SK-N-MC (cell line): ENCODE data around the gene KRTAP2-3.
"Not testable (repeated sequence)": the region's sequence is repeated elsewhere in the genome, so short reads cannot be mapped to it uniquely, and the experiment has no call there.

Source experiments
- DNase-seq: peaks from one replicate; pipeline ENCODE4 v3.0.0-alpha.2; 2011; ENCODE audit warnings: low read depth, low spot score
- H3K27ac ChIP-seq: fragments of 200-600 bp; sonication (generic); 2 replicates; pipeline ENCODE4 v1.5.1; 2016; ENCODE audit warnings: mixed run types
- H3K36me3 ChIP-seq: fragments of 200-600 bp; sonication (generic); 2 replicates; pipeline ENCODE4 v1.6.1; 2017; ENCODE audit warnings: antibody characterized with exemption, low read length, mixed read lengths; ENCODE audit not compliant: insufficient read depth
- H3K4me3 ChIP-seq: fragments of 200-600 bp; sonication (generic); 2 replicates; pipeline ENCODE4 v1.5.1; 2016
- H3K9ac ChIP-seq: fragments of 200-600 bp; sonication (generic); 2 replicates; pipeline ENCODE4 v1.8.0; 2017; ENCODE audit warnings: mixed run types, mixed read lengths; ENCODE audit not compliant: insufficient read length
- H3K9me3 ChIP-seq: fragments of 200-600 bp; sonication (generic); 2 replicates; pipeline ENCODE4 v1.6.1; 2017; ENCODE audit warnings: low read depth, mild to moderate bottlenecking, antibody characterized with exemption, low read length, moderate library complexity, mixed read lengths
- EZH2 ChIP-seq: fragments of 200-600 bp; sonication (generic); IDR thresholded peaks from one replicate; pipeline ENCODE4 v1.6.1; 2017; ENCODE audit warnings: antibody characterized with exemption
- FOXP2 ChIP-seq: optimal IDR thresholded peaks from 2 replicates; pipeline ENCODE3; 2011; ENCODE audit warnings: mild to moderate bottlenecking, moderate library complexity; ENCODE audit not compliant: insufficient read depth; ENCODE audit errors: extremely low read length, control extremely low read depth
- POLR2AphosphoS5 ChIP-seq: IDR thresholded peaks from 2 replicates; pipeline ENCODE4 v1.6.1; 2012; ENCODE audit warnings: mild to moderate bottlenecking, low read depth, low read length, borderline replicate concordance

The KRTAP2-3 gene

DNA sequence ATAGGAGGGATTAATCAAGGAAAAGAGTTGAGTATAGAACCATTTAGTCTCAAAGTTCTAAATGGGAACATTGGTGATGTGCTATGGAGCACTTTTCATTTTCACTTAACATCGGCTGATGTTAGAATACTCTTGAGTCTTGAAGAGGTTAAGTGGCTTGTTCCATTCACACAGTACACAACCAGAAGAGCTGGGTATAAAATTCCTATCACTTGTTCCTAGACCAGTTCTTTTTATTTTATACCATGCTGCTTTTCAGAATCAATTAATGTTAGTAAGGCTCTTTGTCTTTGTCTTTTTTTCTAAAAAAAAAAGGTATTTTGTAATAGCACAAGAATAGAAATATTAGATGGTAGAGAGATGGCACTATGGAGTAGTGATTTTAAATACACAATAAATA lies 17.0 kb downstream of the KRTAP2-3 start:
- no peak for DNase-seq
- Histone ChIP-seq H3K9ac (no peak overlapping the region), H3K27ac (no peak overlapping the region), H3K4me3 (no peak overlapping the region), H3K36me3 (no peaks in the 10 kb centered on the region), H3K9me3 (peaks cover 6% of the 10 kb centered on the region; the same call in 1 of the 2 replicates)
- TF ChIP-seq POLR2AphosphoS5: no peak
- no peak for TF ChIP-seq FOXP2
- no peak for TF ChIP-seq EZH2

DNA sequence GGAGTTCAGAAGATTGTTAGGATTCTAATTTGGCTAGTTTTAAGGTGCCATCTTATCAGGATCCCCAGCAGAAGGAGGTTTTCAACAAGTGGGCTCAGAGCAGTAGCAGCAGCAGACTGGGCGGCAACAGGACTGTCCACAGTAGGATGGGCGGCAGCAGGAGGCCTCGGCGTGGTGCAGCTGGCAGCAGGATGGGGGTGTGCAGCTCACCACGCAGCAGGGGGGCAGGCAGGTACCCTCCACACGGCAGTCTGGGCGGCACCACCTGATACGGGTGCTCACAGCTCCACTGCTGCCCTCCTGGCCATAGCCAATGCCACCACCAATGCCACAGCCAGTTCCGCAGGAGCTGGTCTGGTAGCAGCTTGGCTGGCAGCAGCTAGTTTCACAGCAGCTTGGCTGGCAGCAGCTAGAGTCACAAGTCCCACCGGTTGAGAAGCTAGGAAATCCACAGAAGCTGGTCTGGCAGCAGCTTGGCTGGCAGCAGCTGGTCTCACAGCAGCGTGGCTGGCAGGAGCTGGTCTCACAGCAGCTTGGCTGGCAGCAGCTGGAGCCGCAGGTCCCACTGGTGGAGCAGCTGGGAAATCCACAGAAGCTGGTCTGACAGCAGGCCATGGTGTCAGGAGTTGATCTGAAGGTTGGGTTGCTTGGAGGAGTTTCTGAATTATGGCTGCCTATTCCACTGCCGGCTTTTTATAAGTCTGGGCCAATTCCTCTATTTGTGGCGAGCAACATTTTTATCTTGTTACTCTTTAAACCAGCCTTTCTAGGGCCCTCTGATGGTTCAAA lies 18.9 kb downstream of the KRTAP2-3 start, which contains the start of gene KRTAP1-1:
TSS of gene KRTAP1-1 (minus strand) at position 668 of the 789 bp plus-strand sequence. CDS start at position 615, 53 bp downstream.
- H3K9ac ChIP-seq, H3K27ac ChIP-seq, H3K36me3 ChIP-seq, H3K4me3 ChIP-seq, DNase-seq, H3K9me3 ChIP-seq: not testable (repeated sequence)

DNA sequence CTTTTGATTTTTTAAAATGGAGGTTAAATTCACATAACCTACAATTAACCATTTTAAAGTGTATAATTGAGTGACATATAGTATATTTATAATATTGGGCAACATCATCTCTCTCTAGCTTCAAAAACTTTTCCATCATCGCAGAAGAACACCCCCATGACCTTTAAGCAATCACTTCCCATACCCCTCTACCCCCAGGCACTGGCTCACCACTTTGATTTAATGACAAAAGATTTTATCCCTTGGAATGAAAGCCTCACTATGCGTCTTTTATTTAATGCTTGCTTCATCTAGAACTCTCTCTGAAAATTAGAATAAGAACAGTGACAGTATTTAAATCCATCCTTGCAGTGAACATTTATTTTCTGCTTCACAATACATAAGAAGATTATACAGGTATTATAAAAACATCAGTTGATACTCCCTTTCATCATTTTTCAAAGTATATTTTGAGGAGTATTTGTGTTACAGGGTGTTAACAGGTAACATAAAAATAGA lies 22.0 kb downstream of the KRTAP2-3 start:
- Histone ChIP-seq H3K4me3 (no peak overlapping the region), H3K27ac (no peak overlapping the region), H3K9me3 (peaks cover 5% of the 10 kb centered on the region; the same call in 1 of the 2 replicates)

DNA sequence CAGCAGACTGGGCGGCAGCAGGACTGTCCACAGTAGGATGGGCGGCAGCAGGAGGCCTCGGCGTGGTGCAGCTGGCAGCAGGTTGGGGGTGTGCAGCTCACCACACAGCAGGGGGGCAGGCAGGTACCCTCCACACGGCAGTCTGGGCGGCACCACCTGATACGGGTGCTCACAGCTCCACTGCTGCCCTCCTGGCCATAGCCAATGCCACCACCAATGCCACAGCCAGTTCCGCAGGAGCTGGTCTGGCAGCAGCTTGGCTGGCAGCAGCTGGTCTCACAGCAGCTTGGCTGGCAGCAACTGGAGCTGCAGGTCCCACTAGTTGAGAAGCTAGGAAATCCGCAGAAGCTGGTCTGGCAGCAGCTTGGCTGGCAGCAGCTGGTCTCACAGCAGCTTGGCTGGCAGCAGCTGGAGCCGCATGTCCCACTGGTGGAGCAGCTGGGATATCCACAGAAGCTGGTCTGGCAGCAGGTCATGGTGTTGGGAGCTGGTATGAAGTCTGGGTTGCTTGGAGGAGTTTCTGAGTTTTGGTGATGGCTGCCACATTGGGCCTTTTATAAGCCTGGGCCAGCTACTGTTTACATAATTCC lies 25.5 kb downstream of the KRTAP2-3 start, which contains the start of gene KRTAP1-3:
TSS of gene KRTAP1-3 (minus strand) at position 529 of the 590 bp plus-strand sequence. CDS start at position 476, 53 bp downstream.
- H3K36me3 ChIP-seq, H3K27ac ChIP-seq, H3K9ac ChIP-seq, H3K4me3 ChIP-seq, H3K9me3 ChIP-seq, DNase-seq: not testable (repeated sequence)

More for the DNA sequence above, 22.0 kb downstream of the KRTAP2-3 start:
- H3K9ac ChIP-seq: no peak overlapping the region
- DNase-seq: no peak
- H3K36me3 ChIP-seq: no peaks in the 10 kb centered on the region
- TF ChIP-seq POLR2AphosphoS5 (no peak), EZH2 (no peak), FOXP2 (no peak)

DNA sequence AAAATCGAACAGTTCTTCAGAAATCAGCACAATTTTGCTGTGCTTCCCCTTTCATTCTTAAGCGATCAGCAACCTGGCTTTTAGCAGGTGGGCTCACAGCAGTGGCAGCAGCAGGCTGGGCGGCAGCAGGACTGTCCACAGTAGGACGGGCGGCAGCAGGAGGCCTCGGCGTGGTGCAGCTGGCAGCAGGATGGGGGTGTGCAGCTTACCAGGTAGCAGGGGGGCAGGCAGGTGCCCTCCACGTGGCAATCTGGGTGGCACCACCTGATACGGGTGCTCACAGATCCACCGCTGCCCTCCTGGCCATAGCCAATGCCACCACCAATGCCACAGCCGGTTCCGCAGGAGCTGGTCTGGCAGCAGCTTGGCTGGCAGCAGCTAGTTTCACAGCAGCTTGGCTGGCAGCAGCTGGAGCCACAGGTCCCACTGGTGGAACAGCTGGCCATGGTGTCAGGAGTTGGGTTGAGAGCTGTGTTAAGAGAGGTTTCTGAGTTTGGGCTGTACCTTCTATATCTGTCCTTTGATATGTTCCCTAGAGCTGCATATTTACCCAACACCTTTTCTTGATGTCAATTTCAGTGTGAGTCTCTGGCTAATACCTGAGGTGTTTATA lies 30.2 kb downstream of the KRTAP2-3 start, which contains the start of gene KRTAP1-4:
TSS of gene KRTAP1-4 (minus strand) at position 563 of the 613 bp plus-strand sequence. CDS start at position 446, 117 bp downstream.
- Histone ChIP-seq H3K9me3 (no peaks in the 10 kb centered on the region), H3K27ac (no peak within 1 kb of the TSS), H3K4me3 (no peak within 1 kb of the TSS), H3K36me3 (no peaks in the 10 kb centered on the region), H3K9ac (no peak within 1 kb of the TSS)
- no peak for DNase-seq
- no peak for TF ChIP-seq FOXP2
- TF ChIP-seq EZH2: no peak
- TF ChIP-seq POLR2AphosphoS5: no peak

DNA sequence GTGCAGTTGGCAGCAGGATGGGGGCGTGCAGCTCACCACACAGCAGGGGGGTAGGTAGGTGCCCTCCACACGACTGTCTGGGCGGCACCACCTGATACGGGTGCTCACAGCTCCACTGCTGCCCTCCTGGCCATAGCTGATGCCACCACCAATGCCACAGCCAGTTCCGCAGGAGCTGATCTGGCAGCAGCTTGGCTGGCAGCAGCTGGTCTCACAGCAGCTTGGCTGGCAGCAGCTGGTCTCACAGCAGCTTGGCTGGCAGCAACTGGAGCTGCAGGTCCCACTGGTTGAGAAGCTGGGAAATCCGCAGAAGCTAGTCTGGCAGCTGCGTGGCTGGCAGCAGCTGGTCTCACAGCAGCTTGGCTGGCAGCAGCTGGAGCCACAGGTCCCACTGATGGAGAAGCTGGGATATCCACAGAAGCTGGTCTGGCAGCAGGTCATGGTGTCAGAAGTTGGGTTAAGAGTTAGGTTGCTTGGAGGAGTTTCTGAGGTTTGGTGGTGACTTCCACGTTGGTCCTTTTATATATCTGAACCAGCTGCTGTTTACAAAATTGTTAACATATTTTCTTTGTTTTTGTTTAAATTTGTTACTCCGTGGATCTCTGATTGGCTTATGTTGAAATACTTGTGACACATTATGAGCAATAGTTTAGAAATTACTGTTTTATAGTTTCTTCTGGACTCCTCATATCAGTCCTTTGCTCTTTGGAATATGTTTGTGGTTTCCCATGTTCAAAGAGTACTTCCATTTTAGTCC lies 33.0 kb downstream of the KRTAP2-3 start, which contains the start of gene KRTAP1-5:
TSS of gene KRTAP1-5 (minus strand) at position 494 of the 757 bp plus-strand sequence. CDS start at position 441, 53 bp downstream.
- no peak for TF ChIP-seq POLR2AphosphoS5
- no peak for TF ChIP-seq EZH2
- no peak for TF ChIP-seq FOXP2
- Histone ChIP-seq H3K9ac (no peak within 1 kb of the TSS), H3K27ac (no peak within 1 kb of the TSS), H3K4me3 (no peak within 1 kb of the TSS), H3K9me3 (no peaks in the 10 kb centered on the region), H3K36me3 (no peaks in the 10 kb centered on the region)
- no peak for DNase-seq

DNA sequence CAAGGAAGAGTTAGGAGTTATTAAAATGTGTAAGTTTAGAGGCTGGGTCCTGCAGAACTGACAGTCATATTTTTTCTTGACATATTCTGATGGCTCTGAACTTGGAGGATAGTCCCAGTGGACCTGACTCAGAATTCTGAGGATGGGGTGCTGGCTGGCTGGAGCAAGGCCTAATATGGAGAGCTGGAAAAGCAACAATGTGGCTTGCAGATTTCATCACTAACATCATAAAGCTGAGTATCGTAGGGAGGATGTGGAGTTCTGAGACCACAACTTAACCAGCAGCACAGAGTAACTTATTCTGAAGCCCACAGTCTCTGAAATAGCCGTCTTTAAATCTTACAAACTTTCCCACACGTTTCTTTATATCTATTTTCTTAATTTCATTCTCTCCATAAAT lies 35.2 kb downstream of the KRTAP2-3 start:
- DNase-seq: no peak
- TF ChIP-seq FOXP2 (no peak), POLR2AphosphoS5 (no peak), EZH2 (no peak)
- Histone ChIP-seq H3K9me3 (no peaks in the 10 kb centered on the region), H3K27ac (no peak overlapping the region), H3K4me3 (no peak overlapping the region), H3K36me3 (no peaks in the 10 kb centered on the region), H3K9ac (no peak overlapping the region)

DNA sequence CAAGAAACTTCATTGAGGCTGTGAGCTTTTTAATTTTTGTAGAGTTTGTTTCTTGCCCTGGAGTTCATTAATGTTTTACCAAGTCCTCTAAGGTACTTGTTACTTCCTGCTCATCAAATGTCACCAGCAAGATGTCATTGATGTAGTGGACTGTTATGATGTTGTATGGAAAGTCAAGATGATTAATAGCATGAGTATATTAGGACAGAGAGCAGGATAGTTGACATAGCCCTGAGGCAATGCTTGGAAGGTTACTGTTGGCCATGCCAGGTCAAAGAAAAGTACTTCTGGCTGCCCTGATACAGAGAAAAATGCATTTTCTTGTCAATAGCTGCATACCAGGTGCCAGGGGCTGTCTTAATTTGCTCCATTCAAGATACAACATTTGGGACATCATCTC lies 39.6 kb downstream of the KRTAP2-3 start:
- TF ChIP-seq POLR2AphosphoS5: no peak
- no peak for TF ChIP-seq EZH2
- no peak for TF ChIP-seq FOXP2
- no peaks in the 10 kb centered on the region for H3K9me3 ChIP-seq
- no peak overlapping the region for H3K9ac ChIP-seq
- H3K27ac ChIP-seq: no peak overlapping the region
- no peak overlapping the region for H3K4me3 ChIP-seq
- no peaks in the 10 kb centered on the region for H3K36me3 ChIP-seq
- no peak for DNase-seq
